GM10248 (cell line): ENCODE data around the gene OR2B6.
"Not testable (repeated sequence)": the region's sequence is repeated elsewhere in the genome, so short reads cannot be mapped to it uniquely, and the experiment has no call there.

Source experiments
- CTCF ChIA-PET: fragments of 300-600 bp; sonication (Branson Sonifier 250); formaldehyde crosslinking; extraction: SDS; loops from one replicate; lab custom pipeline; 2021; ENCODE audit warnings: antibody characterized with exemption; lab: Yijun Ruan, JAX
- POLR2A ChIA-PET: fragments of 350-650 bp; sonication (Branson Sonifier 250); formaldehyde crosslinking; extraction: SDS; loops from one replicate; lab custom pipeline; 2020; ENCODE audit warnings: antibody characterized with exemption; lab: Yijun Ruan, JAX
- DNase-seq: peaks from one replicate; pipeline ENCODE4 v3.0.0; 2012; ENCODE audit errors: extremely low spot score
- CTCF ChIP-seq: IDR thresholded peaks from 2 replicates; pipeline ENCODE4 v1.5.1; 2012; ENCODE audit warnings: mild to moderate bottlenecking, low read depth; ENCODE audit errors: extremely low read depth, missing control alignments, control extremely low read depth

Gene OR2B6

GRCh38 chr6:27931209-27931608 is 25.8 kb upstream of the OR2B6 start:
- ChIA-PET CTCF (interaction anchor here (2.3 kb wide), 1 partner anchor 425 kb away, joined by 5 read pairs; no protein-coding TSS in a partner anchor), POLR2A (no interaction called here)
- no peak for DNase-seq
- no peak for TF ChIP-seq CTCF

- ChIA-PET CTCF (interaction anchor here (0.7 kb wide), 1 partner anchor 13 kb away, joined by 3 read pairs; no protein-coding TSS in a partner anchor), POLR2A (no interaction called here)
- no peak for TF ChIP-seq CTCF
- no peak for DNase-seq
Observed at GRCh38 chr6:27940766-27941165, 16.3 kb upstream of the OR2B6 start.

- DNase-seq, POLR2A ChIA-PET, CTCF ChIA-PET: not testable (repeated sequence)
Observed at GRCh38 chr6:27943072-27943471, 14.0 kb upstream of the OR2B6 start.

- CTCF ChIA-PET, result interaction anchor here (1.5 kb wide), 1 partner anchor 10 kb away, joined by 4 read pairs; no protein-coding TSS in a partner anchor
Observed at GRCh38 chr6:27948237-27948636, 8.8 kb upstream of the OR2B6 start.

GRCh38 chr6:27951040-27951439 is 6.0 kb upstream of the OR2B6 start:
- POLR2A ChIA-PET, result no interaction called here

More at GRCh38 chr6:27948237-27948636, 8.8 kb upstream of the OR2B6 start:
- POLR2A ChIA-PET, result no interaction called here
- no peak for TF ChIP-seq CTCF
- DNase-seq, result no peak

GRCh38 chr6:27957516-27957915 is 475 bp downstream of the OR2B6 start:
- ChIA-PET POLR2A (no interaction called here), CTCF (interaction anchor here (1.2 to 1.9 kb wide), 3 partner anchors 10 to 15 kb away, joined by 3 to 4 read pairs (median 3); no protein-coding TSS in a partner anchor)
- no peak for TF ChIP-seq CTCF
- no peak for DNase-seq

More at GRCh38 chr6:27951040-27951439, 6.0 kb upstream of the OR2B6 start:
- no peak for TF ChIP-seq CTCF
- CTCF ChIA-PET, result no interaction called here
- no peak for DNase-seq

- CTCF ChIA-PET, result interaction anchor here (0.9 to 2.2 kb wide), 2 partner anchors 9 to 21 kb away, joined by 3 to 4 read pairs; no protein-coding TSS in a partner anchor
- no peak for DNase-seq
- POLR2A ChIA-PET, result no interaction called here
- TF ChIP-seq CTCF, result no peak
Observed at GRCh38 chr6:27962506-27962905, 5.5 kb downstream of the OR2B6 start.
